ENCODE data around the gene PTRHD1.
"Not testable (repeated sequence)": the region's sequence is repeated elsewhere in the genome, so short reads cannot be mapped to it uniquely, and the experiment has no call there.

PTRHD1 gene

GRCh38 chr2:24792874-24793760 is at the start of gene PTRHD1, which contains the start of gene CENPO:
TSS of gene PTRHD1 (minus strand) at chr2:24793391. CDS start at chr2:24793377, 14 bp downstream.
TSS of gene CENPO (plus strand) at chr2:24793425. CDS start at chr2:24793920, 495 bp downstream.
- peak; percentile 92 for DNase-seq

- no peak for DNase-seq
These were observed 49.2 kb upstream of the PTRHD1 start for GRCh38 chr2:24842081-24843050.

GRCh38 chr2:24840962-24841945 is 48.1 kb upstream of the PTRHD1 start:
- DNase-seq, result no peak

- no peak for DNase-seq
These were observed 47.1 kb upstream of the PTRHD1 start for GRCh38 chr2:24840164-24840869.

- DNase-seq, result no peak
These were observed 46.5 kb upstream of the PTRHD1 start for GRCh38 chr2:24839729-24840128.

GRCh38 chr2:24838541-24838940 is 45.4 kb upstream of the PTRHD1 start:
- no peak for DNase-seq

- DNase-seq, result no peak
These were observed 44.9 kb upstream of the PTRHD1 start for GRCh38 chr2:24837996-24838513.

GRCh38 chr2:24836706-24837105 is 43.5 kb upstream of the PTRHD1 start:
- no peak for DNase-seq

- no peak for DNase-seq
These were observed 43.0 kb upstream of the PTRHD1 start for GRCh38 chr2:24836206-24836605.

- DNase-seq, result not testable (repeated sequence)
These were observed 42.2 kb upstream of the PTRHD1 start for GRCh38 chr2:24835411-24835810.

GRCh38 chr2:24834733-24835395 is 41.7 kb upstream of the PTRHD1 start:
- DNase-seq, result no peak

GRCh38 chr2:24833821-24834732 is 40.9 kb upstream of the PTRHD1 start:
- DNase-seq, result no peak

GRCh38 chr2:24832931-24833701 is 39.9 kb upstream of the PTRHD1 start:
- DNase-seq, result no peak

- DNase-seq, result no peak
These were observed 39.3 kb upstream of the PTRHD1 start for GRCh38 chr2:24832521-24832920.

GRCh38 chr2:24832073-24832461 is 38.9 kb upstream of the PTRHD1 start:
- no peak for DNase-seq

GRCh38 chr2:24831221-24832072 is 38.3 kb upstream of the PTRHD1 start:
- DNase-seq, result no peak

- no peak for DNase-seq
These were observed 37.6 kb upstream of the PTRHD1 start for GRCh38 chr2:24830786-24831185.

GRCh38 chr2:24830351-24830750 is 37.2 kb upstream of the PTRHD1 start:
- no peak for DNase-seq

Measured in activated CD4-positive, alpha-beta T cell treated with anti-CD3 and anti-CD28 coated beads for 1 hour (primary cell).